HG03108 (cell line): Measurements from ENCODE around the gene ATAD2B.
"Not testable (repeated sequence)": the region's sequence is repeated elsewhere in the genome, so short reads cannot be mapped to it uniquely, and the experiment has no call there.

ENCODE experiments used
- ATAC-seq: cut with Tn5 transposase; IDR thresholded peaks from one replicate; pipeline ENCODE4 v1.9.1; 2021; ENCODE audit warnings: moderate library complexity; ENCODE audit not compliant: unreplicated experiment

ATAD2B gene

GRCh38 chr2:23794234-23794633, 132.7 kb downstream of the ATAD2B start:
- ATAC-seq: no peak

- no peak for ATAC-seq
Observed at GRCh38 chr2:23793476-23793875, 133.4 kb downstream of the ATAD2B start.

GRCh38 chr2:23791030-23791429, 135.9 kb downstream of the ATAD2B start:
- ATAC-seq: no peak

GRCh38 chr2:23789012-23789411, 137.9 kb downstream of the ATAD2B start:
- ATAC-seq: no peak

- peak; percentile 74 for ATAC-seq
Observed at GRCh38 chr2:23788100-23788499, 138.8 kb downstream of the ATAD2B start.

GRCh38 chr2:23784971-23785370, 142.0 kb downstream of the ATAD2B start:
- no peak for ATAC-seq

GRCh38 chr2:23782646-23783045, 144.3 kb downstream of the ATAD2B start:
- no peak for ATAC-seq

- ATAC-seq: no peak
Observed at GRCh38 chr2:23782126-23782525, 144.8 kb downstream of the ATAD2B start.

GRCh38 chr2:23780465-23780864, 146.5 kb downstream of the ATAD2B start:
- ATAC-seq: not testable (repeated sequence)

GRCh38 chr2:23777826-23778225, 149.1 kb downstream of the ATAD2B start:
- ATAC-seq: no peak

- ATAC-seq: no peak
Observed at GRCh38 chr2:23776021-23776420, 150.9 kb downstream of the ATAD2B start.

- no peak for ATAC-seq
Observed at GRCh38 chr2:23772684-23773083, 154.2 kb downstream of the ATAD2B start.

GRCh38 chr2:23772056-23772455, 154.9 kb downstream of the ATAD2B start:
- ATAC-seq: no peak

GRCh38 chr2:23769364-23769763, 157.6 kb downstream of the ATAD2B start:
- no peak for ATAC-seq

- no peak for ATAC-seq
Observed at GRCh38 chr2:23767876-23768621, 158.9 kb downstream of the ATAD2B start.

GRCh38 chr2:23762141-23762540, 164.8 kb downstream of the ATAD2B start:
- no peak for ATAC-seq

GRCh38 chr2:23761638-23762037, 165.3 kb downstream of the ATAD2B start:
- no peak for ATAC-seq

GRCh38 chr2:23760736-23761135, 166.2 kb downstream of the ATAD2B start:
- no peak for ATAC-seq

GRCh38 chr2:23757686-23758433, 169.1 kb downstream of the ATAD2B start:
- ATAC-seq: no peak

GRCh38 chr2:23756593-23757292, 170.2 kb downstream of the ATAD2B start:
- ATAC-seq: no peak

GRCh38 chr2:23754970-23755369, 172.0 kb downstream of the ATAD2B start:
- ATAC-seq: no peak
